ENCODE measurements around the gene CHMP6. TPM values are rescaled to one million over a fixed set of nuclear protein-coding genes. Genes with fewer than 3 reads are reported as not detected.
"Not testable (repeated sequence)": the region's sequence is repeated elsewhere in the genome, so short reads cannot be mapped to it uniquely, and the experiment has no call there.

CHMP6 gene
- total RNA-seq, 2 experiments from 2014 or later: 17.1 to 17.3 TPM

- Mint-ChIP-seq H3K36me3 (no peaks in the 10 kb centered on the region), H3K9me3 (peaks cover 7% of the 10 kb centered on the region), H3K27me3 (peaks cover 19% of the 10 kb centered on the region), H3K4me3 (no peak overlapping the region), H3K4me1 (ENCODE audit: low read depth) (peaks cover 8% of the 10 kb centered on the region), H3K27ac (no peak overlapping the region)
- DNase-seq: no peak
- intact Hi-C loops (cut with micrococcal nuclease): no loop called here
- ChIA-PET POLR2A (no interaction called here), CTCF (interaction anchor here (1.8 kb wide), 1 partner anchor 74 kb away, joined by 5 read pairs; no protein-coding TSS in a partner anchor)
These were observed 36.2 kb downstream of the CHMP6 start for GRCh38 chr17:81027591-81028505.

DNA sequence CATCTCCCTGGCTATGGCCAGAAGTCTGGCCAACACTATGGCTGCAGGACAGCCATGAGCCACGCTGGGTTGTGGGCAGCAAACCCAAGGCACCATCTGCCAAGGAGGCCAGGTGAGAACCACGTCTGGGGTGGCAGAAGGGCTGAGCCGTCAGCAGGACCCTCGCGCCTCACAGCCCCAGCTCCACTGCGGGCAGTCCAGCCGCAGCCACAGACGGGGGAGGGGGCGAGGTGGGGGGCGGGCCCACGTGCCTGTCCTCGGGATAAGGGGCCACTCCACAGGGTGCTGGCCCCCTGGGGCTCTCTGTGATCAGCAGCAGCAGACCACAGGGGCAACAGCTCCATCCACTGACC lies 36.8 kb downstream of the CHMP6 start:
- intact Hi-C loops (cut with micrococcal nuclease): no loop called here
- Mint-ChIP-seq H3K4me1 (ENCODE audit: low read depth) (peaks cover 4% of the 10 kb centered on the region), H3K27me3 (peaks cover 23% of the 10 kb centered on the region), H3K4me3 (no peak overlapping the region), H3K36me3 (no peaks in the 10 kb centered on the region), H3K27ac (no peak overlapping the region), H3K9me3 (peaks cover 7% of the 10 kb centered on the region)
- DNase-seq: no peak
- CTCF ChIA-PET: interaction anchor here (1.8 kb wide), 1 partner anchor 73 kb away, joined by 5 read pairs; no protein-coding TSS in a partner anchor
- POLR2A ChIA-PET: no interaction called here

DNA sequence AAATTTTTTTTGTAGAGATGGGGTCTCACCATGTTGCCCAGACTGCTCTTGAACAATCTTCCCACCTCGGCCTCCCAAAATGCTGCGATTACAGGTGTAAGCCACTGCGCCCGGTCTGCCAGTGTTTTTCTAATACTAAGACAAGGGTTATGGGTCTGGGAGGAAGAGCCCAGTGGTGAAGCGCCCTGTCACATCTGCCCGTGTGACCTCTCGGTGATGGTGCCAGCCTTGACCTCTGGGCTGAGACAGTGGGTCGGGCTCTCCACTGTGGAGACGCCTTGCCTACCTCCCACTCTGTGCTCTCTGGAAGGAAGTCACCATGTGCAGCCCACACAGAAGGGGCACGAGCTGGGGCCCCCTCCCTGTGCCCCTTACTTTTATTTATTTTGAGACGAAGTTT lies 38.2 kb downstream of the CHMP6 start:
- Mint-ChIP-seq H3K9me3 (peaks cover 7% of the 10 kb centered on the region), H3K27ac (no peak overlapping the region), H3K27me3 (peaks cover 24% of the 10 kb centered on the region), H3K4me1 (ENCODE audit: low read depth) (peaks cover 6% of the 10 kb centered on the region), H3K4me3 (no peak overlapping the region), H3K36me3 (no peaks in the 10 kb centered on the region)
- CTCF ChIA-PET: no interaction called here
- DNase-seq: no peak
- POLR2A ChIA-PET: no interaction called here
- intact Hi-C loops (cut with micrococcal nuclease): loop anchor here (10.0 kb wide), 1 partner anchor 195 kb away; the partner anchor contains the start of gene CEP131

GRCh38 chr17:81030312-81030711 lies 38.7 kb downstream of the CHMP6 start:
- H3K4me1 Mint-ChIP-seq (ENCODE audit: low read depth); CTCF ChIA-PET; H3K27ac Mint-ChIP-seq; POLR2A ChIA-PET; H3K4me3 Mint-ChIP-seq; H3K9me3 Mint-ChIP-seq; DNase-seq; H3K36me3 Mint-ChIP-seq: not testable (repeated sequence)
- intact Hi-C loops (cut with micrococcal nuclease): loop anchor here (10.0 kb wide), 1 partner anchor 194 kb away; the partner anchor contains the start of gene CEP131
- H3K27me3 Mint-ChIP-seq: peaks cover 22% of the 10 kb centered on the region

DNA sequence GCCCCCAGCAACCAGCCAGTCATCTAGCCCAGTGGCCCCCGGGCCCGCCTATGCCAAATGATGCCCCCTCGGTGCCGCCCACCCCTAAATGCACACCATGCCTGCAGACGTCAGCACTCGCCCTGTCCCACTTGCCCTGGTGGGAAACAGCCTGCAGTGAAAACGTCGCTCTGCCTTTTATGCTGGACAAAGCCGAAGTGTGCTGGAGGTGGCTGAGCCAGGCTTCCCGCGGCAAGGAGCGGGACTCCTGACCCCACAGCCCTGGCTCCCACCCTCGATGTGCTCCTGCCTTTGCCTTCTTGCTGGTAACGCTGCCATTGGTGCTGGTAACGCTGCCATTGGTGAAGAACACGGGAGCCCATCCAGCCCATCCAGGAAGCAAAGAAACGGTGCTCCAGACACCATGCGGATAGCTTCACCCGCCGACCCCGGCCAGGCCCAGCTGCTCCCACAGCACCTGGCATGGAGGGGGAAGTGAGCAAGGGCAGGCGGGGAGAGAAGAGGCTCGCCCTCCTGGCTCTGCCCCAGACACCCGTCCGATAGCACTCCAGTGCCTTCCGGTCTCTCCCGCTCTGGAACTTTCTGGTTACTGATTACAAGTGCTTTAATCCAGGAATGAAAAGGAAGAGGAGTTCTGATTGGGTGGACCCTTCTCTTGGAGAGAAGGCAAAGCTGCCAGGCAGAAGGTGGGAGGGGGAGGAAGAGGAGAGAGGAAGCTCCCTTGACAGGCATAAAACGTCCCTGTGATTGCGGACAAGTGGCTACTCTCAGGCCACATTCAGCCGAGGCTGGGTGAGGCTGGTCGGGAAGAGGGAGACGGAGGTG lies 39.3 kb downstream of the CHMP6 start:
- Mint-ChIP-seq H3K36me3 (no peaks in the 10 kb centered on the region), H3K27me3 (peaks cover 23% of the 10 kb centered on the region), H3K9me3 (peaks cover 7% of the 10 kb centered on the region), H3K27ac (no peak overlapping the region), H3K4me3 (no peak overlapping the region), H3K4me1 (ENCODE audit: low read depth) (peaks cover 10% of the 10 kb centered on the region)
- POLR2A ChIA-PET: no interaction called here
- CTCF ChIA-PET: interaction anchor here (1.4 kb wide), 1 partner anchor 7 kb away, joined by 5 read pairs; no protein-coding TSS in a partner anchor
- no peak for DNase-seq
- intact Hi-C loops (cut with micrococcal nuclease): loop anchor here (10.0 kb wide), 1 partner anchor 194 kb away; the partner anchor contains the start of gene CEP131

DNA sequence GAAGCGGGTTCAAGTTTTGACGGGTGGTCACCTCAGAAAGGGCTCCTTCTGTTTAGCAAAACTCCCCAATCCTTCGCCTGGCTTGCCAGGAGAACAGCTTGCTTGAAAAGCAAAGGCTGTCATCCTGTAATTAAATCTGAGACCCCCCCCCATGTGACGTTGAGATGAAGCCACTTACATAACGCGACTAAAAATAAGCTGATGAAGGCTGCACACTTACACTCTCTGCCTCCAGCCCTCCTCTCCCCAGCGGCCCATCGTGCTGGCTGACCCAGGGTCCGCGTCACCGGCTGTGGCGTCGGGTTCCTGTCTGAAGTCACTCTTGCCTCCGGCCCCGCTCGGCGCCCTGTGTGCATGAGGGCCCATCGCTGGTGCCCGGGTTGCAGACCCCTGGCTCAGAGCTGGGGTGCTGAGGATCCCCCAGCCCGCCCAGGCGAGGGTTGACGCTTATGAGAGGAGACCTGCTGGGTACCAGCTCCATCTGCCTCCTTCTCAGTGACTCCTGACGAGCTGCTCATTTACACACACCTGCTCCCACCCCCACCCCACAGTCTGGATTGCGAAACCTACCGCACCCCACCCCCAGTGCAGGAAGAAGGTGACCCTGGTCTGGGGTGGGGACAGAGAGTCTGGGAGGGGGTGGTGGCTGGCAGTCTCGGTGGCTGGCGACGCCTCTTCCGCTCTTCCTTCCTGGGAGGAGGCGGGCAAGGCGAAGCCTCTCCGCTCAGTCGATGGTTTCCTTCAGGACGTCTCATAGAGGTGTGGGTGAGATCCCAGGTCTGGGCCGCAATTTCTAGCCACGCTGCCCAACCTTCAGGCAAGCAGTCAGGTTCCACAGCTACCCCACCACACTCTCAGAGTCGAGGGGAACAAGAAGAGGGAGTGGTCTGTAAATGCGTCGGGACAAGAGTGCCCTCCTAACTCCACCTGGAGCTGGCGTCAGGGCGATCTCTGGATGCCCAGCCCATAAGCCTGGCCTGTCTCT lies 40.2 kb downstream of the CHMP6 start:
- Mint-ChIP-seq H3K9me3 (peaks cover 5% of the 10 kb centered on the region), H3K36me3 (no peaks in the 10 kb centered on the region), H3K4me1 (ENCODE audit: low read depth) (peaks cover 10% of the 10 kb centered on the region), H3K27me3 (peaks cover 18% of the 10 kb centered on the region), H3K4me3 (no peak overlapping the region), H3K27ac (no peak overlapping the region)
- ChIA-PET POLR2A (no interaction called here), CTCF (interaction anchor here (1.4 kb wide), 1 partner anchor 8 kb away, joined by 5 read pairs; no protein-coding TSS in a partner anchor)
- DNase-seq: no peak
- intact Hi-C loops (cut with micrococcal nuclease): loop anchor here (10.0 kb wide), 1 partner anchor 193 kb away; the partner anchor contains the start of gene CEP131

GRCh38 chr17:81032641-81033480 lies 41.2 kb downstream of the CHMP6 start:
- ChIA-PET CTCF (interaction anchor here (1.9 kb wide), 1 partner anchor 9 kb away, joined by 10 read pairs; no protein-coding TSS in a partner anchor), POLR2A (no interaction called here)
- H3K4me3 Mint-ChIP-seq: no peak overlapping the region
- H3K36me3 Mint-ChIP-seq: no peaks in the 10 kb centered on the region
- peaks cover 10% of the 10 kb centered on the region for H3K4me1 Mint-ChIP-seq (ENCODE audit: low read depth)
- intact Hi-C loops (cut with micrococcal nuclease): loop anchor here (10.0 kb wide), 1 partner anchor 192 kb away; the partner anchor contains the start of gene CEP131
- no peak for DNase-seq
- no peak overlapping the region for H3K27ac Mint-ChIP-seq
- no peaks in the 10 kb centered on the region for H3K9me3 Mint-ChIP-seq
- peaks cover 17% of the 10 kb centered on the region for H3K27me3 Mint-ChIP-seq

- CTCF ChIA-PET: interaction anchor here (1.9 kb wide), 1 partner anchor 10 kb away, joined by 10 read pairs; no protein-coding TSS in a partner anchor
These were observed 42.0 kb downstream of the CHMP6 start for GRCh38 chr17:81033535-81034167.

DNA sequence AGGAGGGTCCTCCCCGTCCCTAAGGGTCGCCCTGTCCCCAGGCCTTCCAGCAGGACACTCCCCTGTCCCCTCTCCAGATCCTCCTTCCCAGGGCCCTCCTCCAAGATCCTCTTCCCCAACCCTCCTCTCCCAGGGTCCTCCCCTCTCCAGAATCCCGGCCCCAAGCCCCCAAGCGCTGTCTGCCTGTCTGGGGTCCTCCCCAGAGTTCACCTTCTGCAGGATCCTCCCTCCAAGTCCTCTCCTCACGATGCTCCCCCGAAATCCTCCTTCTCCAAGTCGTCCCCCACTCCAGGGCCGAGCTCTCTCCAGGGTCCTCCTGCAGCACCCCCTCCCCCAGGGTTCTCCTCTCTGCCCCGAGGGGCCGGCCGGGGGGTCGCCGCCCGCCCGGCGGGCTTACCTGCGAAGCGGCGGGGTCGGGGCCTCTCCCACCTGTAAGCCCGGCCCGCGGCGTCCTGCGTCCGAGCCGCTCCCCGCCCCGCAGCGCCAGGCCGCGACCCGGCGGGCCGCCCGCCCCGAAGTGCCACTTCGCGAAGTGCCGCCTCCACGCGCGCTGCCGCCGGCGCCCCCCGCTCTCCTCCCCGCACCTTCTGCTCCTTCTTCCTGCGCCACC lies 42.6 kb downstream of the CHMP6 start:
- Mint-ChIP-seq H3K4me3 (peak overlapping the region; percentile 65), H3K27me3 (peaks cover 13% of the 10 kb centered on the region), H3K36me3 (no peaks in the 10 kb centered on the region), H3K9me3 (no peaks in the 10 kb centered on the region), H3K27ac (no peak overlapping the region), H3K4me1 (ENCODE audit: low read depth) (peaks cover 10% of the 10 kb centered on the region)
- POLR2A ChIA-PET: no interaction called here
- no peak for DNase-seq
- CTCF ChIA-PET: interaction anchor here (1.9 kb wide), 1 partner anchor 11 kb away, joined by 10 read pairs; no protein-coding TSS in a partner anchor
- intact Hi-C loops (cut with micrococcal nuclease): loop anchor here (10.0 kb wide), 1 partner anchor 191 kb away; the partner anchor contains the start of gene CEP131

More at GRCh38 chr17:81033535-81034167, 42.0 kb downstream of the CHMP6 start:
- POLR2A ChIA-PET: no interaction called here
- no peak overlapping the region for H3K27ac Mint-ChIP-seq
- peak overlapping the region; percentile 65 for H3K4me3 Mint-ChIP-seq
- peaks cover 17% of the 10 kb centered on the region for H3K27me3 Mint-ChIP-seq
- H3K9me3 Mint-ChIP-seq: no peaks in the 10 kb centered on the region
- intact Hi-C loops (cut with micrococcal nuclease): loop anchor here (10.0 kb wide), 1 partner anchor 191 kb away; the partner anchor contains the start of gene CEP131
- H3K4me1 Mint-ChIP-seq (ENCODE audit: low read depth): peaks cover 10% of the 10 kb centered on the region
- H3K36me3 Mint-ChIP-seq: no peaks in the 10 kb centered on the region
- DNase-seq: no peak
